Measurements from ENCODE around the gene KRT36.

- TF ChIP-seq EZH2 (IDR thresholded peaks at IDR 0.05; ENCODE audit: low read length) (no peak), CTCF (optimal IDR thresholded peaks at IDR 0.05 in 1 of 3, IDR thresholded peaks at IDR 0.05 in 1 of 3, conservative IDR thresholded peaks at IDR 0.05 in 1 of 3; ENCODE audit: extremely low read depth in 1 of 3, insufficient read depth in 2 of 3, low read length in 3 of 3) (no peak)
Observed at GRCh38 chr17:41523225-41523593, 33.5 kb upstream of the KRT36 start.
